RPMI7951 (cell line): ENCODE data around the gene PRKG1. TPM values are rescaled to one million over a fixed set of nuclear protein-coding genes. Genes with fewer than 3 reads are reported as not detected.
"Not testable (repeated sequence)": the region's sequence is repeated elsewhere in the genome, so short reads cannot be mapped to it uniquely, and the experiment has no call there.

Experiments used
- DNase-seq: peaks from one replicate; pipeline ENCODE4 v3.0.0-alpha.2; 2012; ENCODE audit warnings: low read depth
- total RNA-seq: library from RNA; depleted of rRNA; stranded (reverse); fragments of >200 nt; shearing (Covaris generic); gene quantifications from 2 replicates; pipeline ENCODE4 v1.2.3, GENCODE V29; 2014

The PRKG1 gene
- total RNA-seq, 1 experiment from 2014 or later, result 0.12 TPM

DNA sequence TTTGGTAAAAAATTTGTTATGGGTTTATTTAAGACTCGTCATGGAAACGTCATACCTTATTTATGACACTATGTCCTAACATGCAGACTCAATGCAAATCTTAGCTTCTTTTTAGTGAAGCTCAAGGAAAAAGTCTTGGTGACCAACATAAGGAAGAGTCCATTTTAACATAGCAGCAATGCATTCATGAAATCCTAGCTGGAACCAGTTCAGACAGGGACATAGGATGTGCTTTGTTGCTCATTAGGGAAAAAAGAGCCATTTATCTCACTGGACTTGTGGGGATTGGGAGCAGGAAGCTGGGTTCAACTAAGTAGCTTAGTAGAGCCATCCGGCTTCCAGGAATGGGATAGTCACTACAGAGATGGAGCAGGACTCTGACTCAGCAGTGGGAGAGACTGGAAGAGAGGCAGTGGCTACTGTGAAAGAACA is 1139.0 kb downstream of the PRKG1 start:
- DNase-seq, result peak; percentile 19

DNA sequence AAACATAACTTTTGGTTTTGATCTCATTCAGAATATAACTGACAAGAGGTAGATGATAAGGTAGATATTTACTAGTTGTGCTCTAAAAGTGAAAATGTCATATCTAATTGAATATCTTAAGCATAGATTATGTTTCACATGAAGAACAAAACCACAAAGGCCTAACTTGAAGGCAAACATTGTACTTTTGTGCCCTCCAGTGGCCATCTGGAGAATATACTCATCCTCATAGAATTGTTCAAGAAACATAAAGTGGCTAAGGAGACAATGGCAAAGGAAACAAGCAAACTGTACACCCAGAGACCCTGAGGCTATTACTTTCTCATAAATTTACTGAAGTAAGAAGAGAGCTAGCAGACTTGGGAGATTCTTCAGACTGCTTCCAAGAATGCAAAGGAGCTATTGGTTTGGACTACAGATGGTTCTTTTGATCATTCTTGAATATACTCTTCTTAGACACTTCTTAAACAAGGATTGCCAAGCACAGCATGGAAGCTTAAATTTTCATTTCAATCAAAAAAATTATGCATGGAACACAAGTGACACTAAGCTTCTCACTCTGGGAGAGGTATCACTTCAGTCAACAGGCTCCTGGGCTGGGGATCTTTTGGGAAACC is 1141.6 kb downstream of the PRKG1 start:
- peak; percentile 57 for DNase-seq

DNA sequence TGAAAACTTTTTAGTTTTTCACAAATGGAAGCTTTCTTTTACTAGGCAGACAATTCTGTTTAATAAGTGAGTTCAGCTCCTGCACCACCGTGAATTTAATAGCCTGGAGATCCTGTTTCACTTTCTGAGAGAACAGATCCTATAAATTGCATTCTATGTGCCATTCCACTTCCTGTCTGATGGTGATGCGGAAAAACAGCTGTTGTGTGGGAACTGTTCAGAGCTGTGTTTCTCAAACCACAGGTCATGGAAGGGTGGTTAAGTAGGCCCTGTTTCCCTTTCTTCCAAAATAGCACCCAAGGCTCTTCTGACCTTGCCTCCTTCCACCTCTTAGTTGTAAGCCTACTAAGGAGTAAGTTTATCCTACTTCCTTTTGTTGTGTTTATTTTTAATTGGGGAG is 1142.6 kb downstream of the PRKG1 start:
- peak; percentile 63 for DNase-seq

DNA sequence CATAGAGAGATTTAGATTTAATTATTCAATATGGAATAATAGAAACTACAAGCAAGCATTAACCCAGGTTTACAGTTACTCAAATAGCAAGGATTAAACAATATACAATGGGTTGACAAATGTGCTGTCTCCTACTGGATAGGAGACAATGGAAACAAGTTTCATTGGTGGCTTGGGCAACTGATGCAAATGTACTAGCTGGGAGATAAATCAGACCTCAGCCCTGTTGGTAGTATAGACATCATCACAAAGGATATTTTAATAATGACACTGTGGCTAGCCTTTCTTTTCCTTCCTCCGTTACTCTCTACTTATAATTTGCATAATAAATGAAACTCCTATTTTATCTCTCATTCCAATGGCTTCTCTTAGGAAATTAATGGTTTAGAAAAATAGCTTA is 1143.2 kb downstream of the PRKG1 start:
- DNase-seq, result no peak

DNA sequence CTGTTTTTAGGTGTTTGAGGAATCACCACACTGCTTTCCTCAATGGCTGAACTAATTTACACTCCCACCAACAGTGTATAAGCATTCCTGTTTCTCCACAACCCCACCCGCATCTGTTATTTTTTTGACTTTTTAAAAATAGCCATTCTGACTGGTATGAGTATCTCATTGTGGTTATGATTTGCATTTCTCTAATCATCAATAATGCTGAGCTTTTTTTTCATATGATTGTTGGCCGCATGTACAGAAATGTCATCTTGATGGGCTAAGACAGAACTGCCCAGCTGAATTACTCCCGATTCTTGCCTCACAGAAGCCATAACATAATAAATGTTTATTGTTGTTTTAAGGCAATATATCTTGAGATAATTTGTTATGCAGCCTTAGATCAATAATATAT is 1146.7 kb downstream of the PRKG1 start:
- no peak for DNase-seq

DNA sequence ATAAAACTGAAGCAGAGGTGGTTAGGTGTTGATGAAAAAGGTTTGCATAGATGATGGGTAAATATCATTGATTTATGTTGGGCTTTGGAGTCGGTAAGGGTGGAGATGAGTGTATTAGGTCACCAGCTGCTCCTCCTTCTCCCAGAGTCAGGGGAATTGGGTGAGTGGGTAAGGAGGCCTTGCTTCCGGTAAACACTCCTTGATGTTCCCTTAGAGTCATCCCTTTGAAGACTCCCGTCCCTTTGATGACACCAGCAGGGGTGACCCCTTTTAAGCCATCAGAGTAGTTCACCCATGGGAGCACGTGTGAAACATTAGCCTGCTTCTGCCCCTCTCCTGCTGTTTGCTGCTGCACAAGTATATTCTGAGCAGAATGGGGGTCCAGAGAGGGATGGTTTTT is 1147.6 kb downstream of the PRKG1 start:
- DNase-seq, result no peak

DNA sequence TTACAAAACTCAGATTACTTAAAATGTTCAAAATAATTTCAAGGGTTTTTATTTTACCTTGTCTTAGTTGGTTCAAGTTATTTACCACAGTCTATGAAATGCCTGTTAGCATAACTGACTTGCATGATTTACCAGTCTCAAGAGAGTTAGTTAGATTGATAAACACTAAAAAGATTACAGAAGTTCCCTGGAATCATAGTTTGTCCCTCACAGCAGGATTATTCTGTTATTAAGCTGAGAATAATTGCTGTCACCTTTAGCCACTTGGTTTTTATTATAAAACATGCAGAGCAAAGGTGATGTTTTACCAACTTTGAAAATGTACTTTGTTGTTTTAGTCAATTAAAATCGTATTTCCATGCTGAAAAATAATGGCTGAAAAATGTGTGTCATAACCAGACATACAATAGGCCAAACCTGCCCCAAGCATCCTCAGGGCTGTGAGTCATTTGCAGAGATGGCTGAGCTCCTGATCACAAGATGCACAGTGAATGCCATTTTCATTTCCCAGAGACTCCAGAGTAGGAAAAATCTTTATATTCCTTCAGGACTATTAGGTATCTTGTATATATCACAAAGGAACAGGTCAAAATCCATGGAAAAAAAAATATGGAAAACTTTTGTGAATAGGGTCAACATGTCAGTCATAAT is 1152.0 kb downstream of the PRKG1 start:
- peak; percentile 23 for DNase-seq

DNA sequence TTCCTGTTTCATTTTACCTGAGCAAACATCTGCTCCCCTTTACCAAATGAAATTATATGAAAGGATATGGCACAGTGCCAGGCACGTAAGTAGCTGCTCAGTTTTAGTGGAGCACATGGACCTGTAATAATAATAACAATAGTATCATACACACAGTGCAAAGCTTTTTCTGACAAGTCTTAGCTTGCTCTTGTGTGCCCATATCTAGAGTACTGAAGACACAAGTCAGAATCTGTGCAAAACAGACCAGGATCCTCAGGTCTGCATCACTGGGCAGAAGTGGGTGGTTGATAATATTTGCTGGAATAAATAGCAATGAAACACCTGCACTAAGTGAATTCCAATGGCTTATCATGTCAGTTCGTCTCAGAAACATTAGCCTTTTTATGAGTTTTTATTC is 1154.3 kb downstream of the PRKG1 start:
- no peak for DNase-seq

DNA sequence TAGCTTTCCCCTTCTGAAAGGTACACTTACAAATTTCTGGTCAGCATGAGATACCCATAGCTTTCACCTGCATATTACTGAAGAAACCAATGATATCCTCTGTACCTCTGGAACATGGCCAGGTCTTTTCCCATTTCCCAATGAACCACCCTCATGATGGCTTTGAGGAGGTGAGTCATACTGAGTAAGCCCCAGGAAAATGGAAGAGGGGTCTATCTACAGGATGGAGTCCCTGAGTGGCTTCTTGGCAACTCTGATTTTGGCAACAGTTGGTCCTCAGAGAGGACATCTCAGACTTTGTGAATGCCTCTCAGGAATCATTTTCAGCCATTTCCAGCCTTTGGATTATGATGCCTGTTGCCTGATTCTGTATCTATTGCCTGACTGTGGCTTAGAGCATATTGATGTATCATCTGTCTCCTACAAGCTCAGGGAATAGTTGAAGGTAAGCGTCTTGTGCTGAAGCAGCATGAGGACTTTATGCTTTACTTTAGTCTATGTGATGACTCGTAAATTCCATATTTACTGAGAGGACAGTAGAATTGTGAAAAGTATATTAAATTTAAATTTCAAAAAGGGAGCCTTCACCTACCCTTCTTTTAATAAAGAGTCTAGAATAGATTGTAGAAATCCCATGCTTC is 1155.1 kb downstream of the PRKG1 start:
- peak; percentile 26 for DNase-seq

DNA sequence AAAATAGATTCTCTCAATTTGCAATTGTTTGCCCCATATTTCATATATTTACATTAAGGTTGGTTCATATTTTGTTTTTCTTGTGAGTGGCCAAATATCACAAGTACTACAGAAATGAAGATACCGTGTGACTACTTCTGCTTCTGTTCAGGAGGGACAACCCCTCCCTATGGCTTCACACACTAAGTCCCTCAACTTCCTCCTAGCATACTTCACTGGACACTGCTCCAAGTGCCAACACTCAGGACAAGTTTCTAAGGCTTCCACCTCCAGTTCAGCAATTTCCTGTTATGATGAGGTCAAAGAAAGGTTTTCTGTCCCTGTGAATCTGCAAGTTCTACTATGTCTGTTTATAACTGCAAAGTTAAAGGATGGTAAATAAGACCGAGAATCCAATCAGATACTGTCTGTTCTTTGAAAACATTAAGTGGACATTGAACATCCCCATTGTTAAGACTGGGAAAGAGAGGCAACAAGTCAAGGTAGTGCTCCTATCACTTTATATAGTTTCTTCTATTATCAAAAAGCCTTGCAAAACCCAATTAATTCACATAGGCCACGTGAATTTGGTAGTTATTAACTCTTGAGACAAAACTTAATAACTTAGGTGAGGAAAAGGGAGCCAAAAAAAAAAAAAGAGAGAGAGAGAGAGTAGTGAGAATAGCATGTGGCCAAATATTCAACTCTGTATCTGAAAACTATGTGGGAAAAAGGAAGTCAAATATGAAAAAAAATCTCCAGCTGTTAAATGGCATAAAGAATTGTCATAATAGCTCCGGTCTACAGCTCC is 1158.5 kb downstream of the PRKG1 start:
- DNase-seq, result no peak

DNA sequence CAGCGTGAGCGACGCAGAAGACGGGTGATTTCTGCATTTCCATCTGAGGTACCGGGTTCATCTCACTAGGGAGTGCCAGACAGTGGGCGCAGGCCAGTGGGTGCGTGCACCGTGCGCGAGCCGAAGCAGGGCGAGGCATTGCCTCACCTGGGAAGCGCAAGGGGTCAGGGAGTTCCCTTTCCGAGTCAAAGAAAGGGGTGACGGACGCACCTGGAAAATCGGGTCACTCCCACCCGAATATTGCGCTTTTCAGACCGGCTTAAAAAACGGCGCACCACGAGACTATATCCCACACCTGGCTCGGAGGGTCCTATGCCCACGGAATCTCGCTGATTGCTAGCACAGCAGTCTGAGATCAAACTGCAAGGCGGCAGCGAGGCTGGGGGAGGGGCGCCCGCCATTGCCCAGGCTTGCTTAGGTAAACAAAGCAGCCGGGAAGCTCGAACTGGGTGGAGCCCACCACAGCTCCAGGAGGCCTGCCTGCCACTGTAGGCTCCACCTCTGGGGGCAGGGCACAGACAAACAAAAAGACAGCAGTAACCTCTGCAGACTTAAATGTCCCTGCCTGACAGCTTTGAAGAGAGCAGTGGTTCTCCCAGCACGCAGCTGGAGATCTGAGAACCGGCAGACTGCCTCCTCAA is 1159.2 kb downstream of the PRKG1 start:
- not testable (repeated sequence) for DNase-seq

DNA sequence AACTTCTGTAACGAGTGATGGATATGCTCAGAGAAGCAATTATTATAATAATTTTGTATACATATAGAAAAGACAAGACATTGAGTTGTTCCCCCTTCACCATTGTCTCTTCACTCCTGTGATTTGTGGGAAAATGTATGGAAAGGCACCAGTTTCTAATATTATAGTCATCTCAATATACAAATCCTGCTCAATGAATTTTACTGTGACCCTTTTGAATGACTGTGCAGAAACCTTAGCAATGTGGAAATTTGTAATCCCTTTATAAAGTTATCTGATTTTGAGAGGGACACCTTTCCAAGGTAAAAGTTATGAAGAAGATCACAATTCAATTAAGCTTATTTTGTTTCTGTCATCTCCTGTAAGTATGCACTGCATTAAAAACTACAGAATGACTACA is 1165.5 kb downstream of the PRKG1 start:
- no peak for DNase-seq

DNA sequence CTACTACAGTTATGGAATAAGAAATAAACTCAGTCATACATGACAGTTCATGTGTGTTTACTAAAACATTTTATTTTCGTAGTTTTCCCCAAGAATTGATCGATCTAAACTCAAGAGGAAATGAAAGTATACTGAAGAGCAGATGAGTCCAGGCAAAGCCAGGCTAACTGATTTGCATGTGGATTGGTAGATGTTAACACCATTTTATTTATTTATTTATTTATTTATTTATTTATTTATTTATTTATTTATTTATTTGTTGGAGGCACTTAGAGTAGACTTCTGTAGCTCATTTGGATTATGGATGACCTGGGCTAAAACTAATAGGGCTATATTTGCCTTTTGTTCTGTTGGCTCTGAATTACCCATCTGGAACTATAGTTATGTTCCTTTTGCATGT is 1171.3 kb downstream of the PRKG1 start:
- no peak for DNase-seq

DNA sequence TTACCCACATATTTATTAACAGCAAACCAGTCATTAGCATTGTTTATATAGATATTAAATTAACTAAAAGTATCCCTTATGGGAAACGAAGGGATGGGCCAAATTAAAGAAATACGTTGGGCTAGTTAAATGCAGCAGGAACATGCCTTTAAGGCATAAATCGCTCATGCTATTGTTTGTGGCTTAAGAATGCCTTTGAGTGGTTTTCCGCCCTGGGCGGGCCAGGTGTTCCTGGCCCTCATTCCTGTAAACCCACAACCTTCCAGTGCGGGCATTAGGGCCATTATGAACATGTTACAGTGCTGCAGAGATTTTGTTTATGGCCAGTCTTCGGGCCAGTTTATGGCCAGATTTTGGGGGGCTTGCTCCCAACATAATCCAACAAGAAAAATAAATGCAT is 1173.6 kb downstream of the PRKG1 start:
- peak; percentile 29 for DNase-seq

DNA sequence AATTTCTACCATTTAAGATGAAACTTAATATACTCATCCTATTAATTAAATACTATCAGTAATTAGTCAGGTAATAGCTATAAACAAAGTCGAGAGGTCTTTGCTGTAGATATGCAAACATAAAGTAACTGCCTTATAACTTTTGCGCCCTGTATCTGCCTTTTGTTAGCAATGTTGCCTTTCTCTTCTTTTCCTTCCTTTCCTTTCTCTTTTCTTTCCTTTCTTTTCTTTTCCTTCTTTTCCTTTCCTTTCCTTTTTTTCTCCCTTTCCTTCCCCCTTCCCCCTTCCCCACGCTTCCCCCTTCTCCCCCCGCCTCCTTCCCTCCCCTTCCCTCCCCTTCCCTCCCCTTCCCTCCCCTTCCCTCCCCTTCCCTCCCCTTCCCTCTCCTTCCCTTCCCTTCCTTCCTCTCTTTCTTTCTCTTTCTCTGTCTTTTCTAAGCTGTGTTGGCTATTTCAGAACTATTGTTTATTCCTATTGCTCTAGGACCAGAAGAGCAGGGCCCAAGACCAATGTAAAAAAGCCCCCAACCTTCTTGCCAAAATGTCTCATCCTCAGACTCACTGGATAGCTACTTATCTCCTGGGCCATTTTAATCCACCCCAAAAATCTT is 1174.5 kb downstream of the PRKG1 start:
- DNase-seq, result no peak

DNA sequence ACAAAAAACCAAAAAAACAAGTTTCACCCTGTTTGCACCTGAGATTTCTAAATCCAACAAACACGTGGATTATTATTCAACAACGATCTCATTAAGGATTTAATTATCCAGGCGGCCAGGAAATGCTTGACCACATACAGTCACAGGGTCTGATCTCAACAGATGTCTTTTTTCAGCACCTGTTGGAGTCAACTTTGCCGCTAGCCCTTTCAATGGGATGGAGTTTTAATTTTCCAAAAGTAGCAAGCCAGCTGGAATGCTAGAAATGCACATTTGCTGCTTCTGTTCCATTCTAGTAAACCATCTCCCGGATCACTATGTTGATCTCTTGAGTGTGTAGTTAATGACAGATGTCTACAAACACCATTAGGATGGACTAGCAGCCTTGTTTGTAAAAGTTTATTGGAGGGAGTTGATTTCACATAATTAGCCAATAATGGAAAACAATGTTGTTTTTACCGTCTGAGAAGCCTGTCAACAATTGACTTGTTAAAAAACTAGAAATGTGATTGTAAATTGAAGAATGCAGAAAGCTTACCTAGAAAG is 1175.6 kb downstream of the PRKG1 start:
- DNase-seq, result no peak

DNA sequence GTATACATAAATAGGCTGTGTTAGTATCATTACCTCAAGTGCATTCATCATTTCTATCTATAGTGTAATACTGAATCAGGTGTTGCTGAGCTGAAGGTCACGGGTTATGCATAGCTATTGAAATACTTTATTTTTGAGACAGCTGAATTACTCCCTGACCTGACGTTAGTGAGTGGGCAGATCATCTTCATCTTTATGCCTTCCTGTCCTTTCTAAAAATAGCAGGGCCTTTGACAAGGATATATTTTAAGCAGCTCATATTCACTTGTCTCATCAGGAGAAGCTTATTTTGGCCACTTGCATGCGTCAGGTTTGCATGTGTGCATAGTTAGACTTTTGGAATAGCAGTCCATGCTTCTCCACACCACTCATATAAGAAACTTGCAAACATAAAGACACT is 1176.2 kb downstream of the PRKG1 start:
- DNase-seq, result no peak

DNA sequence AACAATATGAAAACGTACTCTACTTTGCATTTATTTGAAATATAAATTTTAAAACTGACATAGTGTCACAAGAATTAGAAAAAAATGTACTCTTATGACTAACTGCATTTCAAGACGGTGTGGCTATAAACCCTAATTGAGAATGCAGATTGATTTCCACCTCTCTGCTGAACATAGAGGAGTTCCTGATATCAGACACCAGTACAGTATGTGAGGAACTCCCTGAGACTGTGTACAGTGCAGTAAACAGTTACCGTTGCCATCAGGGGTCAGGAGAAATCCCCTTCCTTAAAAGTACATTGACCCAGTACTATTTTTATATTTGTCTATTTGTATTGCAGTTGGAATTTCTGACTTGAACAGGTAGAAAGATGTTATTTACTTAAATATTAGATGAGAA is 1178.0 kb downstream of the PRKG1 start:
- DNase-seq, result no peak

DNA sequence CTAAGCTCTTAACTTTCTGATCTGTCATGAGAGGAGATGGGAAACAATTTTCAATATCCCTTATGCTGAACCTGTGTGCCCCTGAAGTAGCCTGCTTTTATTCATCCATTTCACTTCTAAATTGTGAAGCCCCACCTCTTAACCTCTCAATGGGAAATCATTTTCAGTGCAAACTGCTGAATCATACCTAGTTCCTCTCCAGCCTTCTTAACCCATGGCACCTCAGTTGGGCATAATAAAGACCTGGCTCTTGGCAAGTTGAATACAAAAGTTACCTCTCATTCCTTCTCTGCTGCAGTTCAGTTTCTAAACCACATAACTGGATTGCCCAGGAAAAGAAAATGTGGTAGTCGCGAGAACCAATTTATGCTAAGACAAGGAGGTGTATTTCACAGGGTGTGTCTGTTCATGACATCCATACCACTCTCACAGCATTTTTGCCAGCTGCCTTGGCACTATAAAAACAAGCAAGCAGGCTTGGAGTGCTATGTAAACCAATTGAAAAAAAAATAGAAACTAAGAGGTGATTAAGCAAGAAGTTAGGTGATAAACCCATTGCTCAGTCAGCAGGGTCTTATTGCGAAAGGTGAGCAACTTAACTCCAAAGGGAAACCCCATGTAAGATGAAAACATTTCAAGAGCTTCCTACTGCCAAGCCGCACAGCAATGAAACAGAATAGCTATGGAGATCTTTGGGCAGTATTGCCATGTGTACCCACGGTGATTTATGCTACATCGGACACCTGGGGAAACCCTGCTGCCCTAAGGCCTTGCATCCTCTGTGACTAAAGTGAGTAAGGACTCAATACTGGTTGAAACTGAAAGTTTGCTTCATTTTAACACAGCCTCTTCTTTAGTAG is 1182.8 kb downstream of the PRKG1 start:
- DNase-seq, result no peak

DNA sequence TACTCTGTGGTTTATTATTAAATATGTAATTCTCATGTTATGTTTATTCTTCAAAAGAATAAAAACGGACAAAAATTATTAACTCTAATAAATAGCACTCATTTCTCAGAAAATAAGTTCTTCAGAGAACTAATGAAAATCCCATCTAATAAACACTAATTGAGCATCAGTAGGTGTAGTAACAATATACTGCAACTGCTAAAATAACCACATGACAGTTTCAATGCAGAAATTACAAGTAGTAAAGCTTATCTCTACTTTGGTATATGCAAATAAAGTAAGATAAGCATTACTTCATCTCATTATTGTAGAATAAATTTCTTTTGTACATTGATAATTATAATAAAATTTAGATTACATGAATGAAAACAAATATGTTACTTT is 1183.4 kb downstream of the PRKG1 start:
- DNase-seq, result no peak
